NCI-H187 treated with DMSO at 0.1 percent for 48 hours (cell line): ENCODE data around the gene SIPA1L3.
"Not testable (repeated sequence)": the region's sequence is repeated elsewhere in the genome, so short reads cannot be mapped to it uniquely, and the experiment has no call there.

ENCODE experiments used
- DNase-seq: peaks from one replicate; lab custom pipeline; 2025; lab: John Stamatoyannopoulos, UW

The SIPA1L3 gene

GRCh38 chr19:37909661-37910199 is 2.7 kb downstream of the SIPA1L3 start:
- no peak for DNase-seq

GRCh38 chr19:37914908-37915307 is 7.9 kb downstream of the SIPA1L3 start:
- DNase-seq, result no peak

- DNase-seq, result no peak
Observed at GRCh38 chr19:37920591-37921450, 13.8 kb downstream of the SIPA1L3 start.

GRCh38 chr19:37924573-37924972 is 17.6 kb downstream of the SIPA1L3 start:
- DNase-seq, result not testable (repeated sequence)

- no peak for DNase-seq
Observed at GRCh38 chr19:37925212-37925611, 18.2 kb downstream of the SIPA1L3 start.

- DNase-seq, result no peak
Observed at GRCh38 chr19:37926255-37926654, 19.2 kb downstream of the SIPA1L3 start.

GRCh38 chr19:37926711-37927110 is 19.7 kb downstream of the SIPA1L3 start:
- no peak for DNase-seq

GRCh38 chr19:37928527-37929286 is 21.7 kb downstream of the SIPA1L3 start:
- DNase-seq, result no peak

- no peak for DNase-seq
Observed at GRCh38 chr19:37929355-37929923, 22.4 kb downstream of the SIPA1L3 start.

GRCh38 chr19:37930416-37930815 is 23.4 kb downstream of the SIPA1L3 start:
- DNase-seq, result no peak

- peak; percentile 49 for DNase-seq
Observed at GRCh38 chr19:37931881-37932655, 25.1 kb downstream of the SIPA1L3 start.

- peak; percentile 75 for DNase-seq
Observed at GRCh38 chr19:37932985-37933936, 26.3 kb downstream of the SIPA1L3 start.

- DNase-seq, result no peak
Observed at GRCh38 chr19:37933937-37934358, 26.9 kb downstream of the SIPA1L3 start.

- no peak for DNase-seq
Observed at GRCh38 chr19:37935341-37935740, 28.3 kb downstream of the SIPA1L3 start.

GRCh38 chr19:37936166-37936565 is 29.2 kb downstream of the SIPA1L3 start:
- no peak for DNase-seq

- DNase-seq, result no peak
Observed at GRCh38 chr19:37936886-37937285, 29.9 kb downstream of the SIPA1L3 start.

GRCh38 chr19:37938353-37938752 is 31.3 kb downstream of the SIPA1L3 start:
- no peak for DNase-seq

GRCh38 chr19:37941782-37942515 is 34.9 kb downstream of the SIPA1L3 start:
- no peak for DNase-seq

- no peak for DNase-seq
Observed at GRCh38 chr19:37942516-37942902, 35.5 kb downstream of the SIPA1L3 start.

GRCh38 chr19:37943480-37943879 is 36.5 kb downstream of the SIPA1L3 start:
- DNase-seq, result no peak
